Stimulated activated CD4-positive, alpha-beta T cell treated with anti-CD3 and anti-CD28 coated beads, TNF-alpha, amount 100 ng/mL, for 4 hours (primary cell): Measurements from ENCODE around the gene SPRR1A.
"Not testable (repeated sequence)": the region's sequence is repeated elsewhere in the genome, so short reads cannot be mapped to it uniquely, and the experiment has no call there.

Source experiments
- DNase-seq, 3 experiments: peaks; one replicate each; pipeline ENCODE4 v3.0.0-alpha.2; 2020; ENCODE audit warnings: low read depth in 3 of 3

The SPRR1A gene

GRCh38 chr1:152972196-152972886 lies 11.5 kb upstream of the SPRR1A start:
- no peak for DNase-seq

DNA sequence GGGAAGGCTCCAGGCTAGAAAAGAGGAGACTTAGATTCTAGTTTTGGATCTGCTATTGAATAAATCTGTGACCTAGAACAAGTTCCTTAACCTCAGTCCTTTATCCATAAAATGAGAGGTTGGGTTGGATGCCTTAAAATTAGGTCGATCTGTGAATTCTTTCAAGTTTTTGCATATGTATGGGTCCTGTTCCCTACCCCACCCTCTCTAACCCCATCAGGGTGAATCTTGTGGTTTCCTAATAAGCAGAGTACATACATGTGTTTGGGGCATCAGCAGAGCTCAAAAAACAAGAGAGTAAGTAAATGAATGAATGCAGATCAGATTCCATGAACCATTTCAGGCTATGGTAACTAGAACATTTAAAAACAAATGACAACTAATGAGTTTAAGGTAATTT lies 7.2 kb upstream of the SPRR1A start:
- no peak for DNase-seq

GRCh38 chr1:152977614-152978013 lies 6.3 kb upstream of the SPRR1A start:
- no peak for DNase-seq

DNA sequence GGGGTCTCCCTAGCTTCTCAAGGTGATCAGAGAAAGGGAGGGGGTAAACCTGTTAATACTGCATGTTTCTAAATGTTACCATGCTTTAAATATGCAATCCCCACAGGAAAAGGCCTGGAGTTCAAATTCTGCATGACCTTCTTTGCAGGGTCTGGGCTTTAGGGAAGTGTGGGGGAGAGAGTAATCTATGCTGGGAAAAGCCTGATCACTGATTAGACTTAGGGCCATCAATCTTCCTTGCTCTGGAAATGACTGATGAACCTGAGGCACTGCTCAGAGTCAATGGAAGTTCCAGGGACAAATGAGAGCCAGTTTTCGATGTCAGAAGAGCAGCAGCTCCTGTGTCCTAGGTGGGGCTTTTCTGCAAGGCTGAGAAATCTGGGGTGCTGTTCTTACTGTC lies 3.2 kb upstream of the SPRR1A start:
- DNase-seq = no peak

- no peak for DNase-seq
These were observed 2.6 kb upstream of the SPRR1A start for GRCh38 chr1:152981146-152981871.

DNA sequence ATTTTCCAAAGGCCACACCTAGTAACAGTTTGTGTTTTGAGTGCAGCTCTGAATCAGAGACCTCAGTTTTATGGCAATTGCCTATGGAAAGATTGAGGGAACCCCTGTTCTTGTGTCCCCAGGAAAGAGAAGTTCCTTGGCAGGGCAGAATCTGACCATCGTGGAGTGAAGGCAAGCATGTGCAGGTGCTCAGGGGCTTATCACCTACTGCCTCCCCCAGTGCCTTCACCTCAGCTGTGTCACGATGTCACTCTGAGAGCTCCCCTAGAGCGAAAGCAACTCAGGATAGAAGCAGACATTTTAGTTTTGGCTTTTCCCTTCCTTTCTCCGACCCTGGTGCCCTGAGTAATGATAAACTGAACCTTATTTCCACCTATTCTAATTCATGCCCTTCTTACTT lies 1.8 kb upstream of the SPRR1A start:
- DNase-seq = no peak

- no peak for DNase-seq
These were observed 647 bp upstream of the SPRR1A start for GRCh38 chr1:152983234-152983633.

DNA sequence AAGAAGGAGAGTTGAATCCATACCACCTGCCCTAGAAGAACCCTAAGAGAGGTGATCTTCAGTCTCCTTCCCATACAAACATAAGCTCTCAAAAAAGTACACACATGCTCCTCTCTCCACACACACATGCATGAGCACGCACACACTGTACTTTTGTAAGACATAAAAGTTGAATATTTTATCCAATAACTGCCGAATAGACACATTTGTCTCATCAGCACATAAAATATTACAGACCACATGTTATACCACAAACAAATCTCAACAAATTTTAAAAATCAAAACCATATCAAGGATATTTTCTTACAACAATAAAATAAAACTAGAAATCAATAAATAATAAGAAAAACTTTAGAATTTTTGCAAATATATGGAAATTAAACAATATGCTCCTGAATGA lies 2.7 kb downstream of the SPRR1A start:
- DNase-seq = no peak

DNA sequence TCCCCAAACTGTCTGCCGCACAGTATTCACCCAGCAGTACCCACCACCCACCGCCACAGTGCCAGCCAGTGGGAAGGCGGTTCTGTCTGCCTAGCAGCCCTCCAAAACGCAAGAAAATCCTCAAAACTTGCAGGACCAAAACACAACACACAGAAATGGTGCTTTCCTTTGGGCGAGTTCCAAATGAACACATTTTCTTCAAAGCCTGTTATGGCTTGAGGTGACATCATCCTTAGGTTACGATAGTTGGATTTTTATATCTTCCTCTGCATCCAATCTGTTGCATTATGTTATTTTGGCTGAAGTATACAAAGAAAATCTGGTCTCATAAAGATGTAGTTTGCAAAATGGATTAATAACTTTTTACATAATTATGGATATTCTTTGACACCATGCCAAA lies 9.3 kb downstream of the SPRR1A start:
- DNase-seq = no peak

- DNase-seq = no peak
These were observed 12.0 kb downstream of the SPRR1A start for GRCh38 chr1:152995842-152996241.

- DNase-seq = no peak
These were observed 12.9 kb downstream of the SPRR1A start for GRCh38 chr1:152996633-152997400.

DNA sequence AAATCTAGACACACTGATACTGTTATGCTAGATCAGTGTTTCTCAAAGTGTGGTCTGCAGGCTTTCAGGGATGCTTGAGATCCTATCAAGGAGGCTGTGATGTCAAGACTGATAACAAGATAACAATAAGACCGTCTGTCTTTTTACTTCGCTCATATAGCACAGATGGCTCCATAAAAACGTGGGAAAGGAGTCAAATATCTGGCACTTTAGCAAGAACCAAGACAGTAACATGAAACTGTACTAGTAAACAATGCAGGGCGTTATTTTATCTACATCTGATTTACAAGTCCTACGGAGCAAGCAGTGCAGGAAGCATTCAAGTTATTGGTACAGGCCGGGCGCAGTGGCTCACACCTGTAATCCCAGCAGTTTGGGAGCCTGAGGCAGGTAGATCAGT lies 14.0 kb downstream of the SPRR1A start:
- no peak for DNase-seq

DNA sequence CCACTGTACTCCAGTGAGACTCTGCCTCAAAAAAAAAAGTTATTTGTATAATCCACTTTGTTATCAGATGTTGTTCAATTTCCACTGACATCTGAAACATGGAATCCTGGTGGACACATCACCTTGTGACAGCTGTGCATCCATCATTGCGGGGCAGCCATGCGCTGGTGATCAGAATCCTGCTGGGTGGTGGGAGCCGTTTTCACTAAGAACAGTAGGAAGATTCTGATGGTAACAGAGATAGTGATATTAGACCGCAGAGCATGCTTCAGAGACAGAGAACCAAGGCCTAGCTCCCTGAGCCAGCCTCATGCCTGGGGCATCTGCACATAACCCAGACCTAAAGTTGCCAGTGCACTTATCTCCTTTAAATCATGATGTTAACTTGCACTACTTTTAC lies 14.6 kb downstream of the SPRR1A start:
- no peak for DNase-seq

- DNase-seq = no peak
These were observed 15.9 kb downstream of the SPRR1A start for GRCh38 chr1:152999818-153000217.

DNA sequence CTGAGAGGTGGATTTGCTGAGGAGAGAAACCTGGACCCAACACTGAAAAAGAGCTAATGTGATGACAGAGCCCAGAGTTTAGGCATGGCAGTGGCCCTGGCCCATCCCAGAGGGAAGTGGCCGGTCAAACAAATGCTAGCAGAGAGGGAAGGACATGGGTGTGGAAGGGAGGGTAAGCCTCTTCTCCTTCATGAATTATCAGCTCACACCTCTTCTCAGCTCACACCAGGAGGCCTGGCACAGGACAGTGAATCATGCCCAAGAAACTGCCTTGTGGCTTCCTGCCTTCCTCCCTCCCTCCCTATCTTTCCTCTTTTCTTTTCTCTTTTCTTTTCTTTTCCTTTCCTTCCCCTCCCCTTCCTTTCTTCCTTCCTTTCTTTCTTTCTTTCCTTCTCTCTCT lies 16.4 kb downstream of the SPRR1A start:
- DNase-seq = no peak

- no peak for DNase-seq
These were observed 17.5 kb downstream of the SPRR1A start, which contains the start of gene SPRR3 for GRCh38 chr1:153001382-153001781. Gene SPRR3, plus strand, starts transcription at chr1:153001749. Its CDS starts 1,272 bp downstream, at chr1:153003021.

- DNase-seq = not testable (repeated sequence)
These were observed 27.4 kb downstream of the SPRR1A start for GRCh38 chr1:153011235-153011758.

DNA sequence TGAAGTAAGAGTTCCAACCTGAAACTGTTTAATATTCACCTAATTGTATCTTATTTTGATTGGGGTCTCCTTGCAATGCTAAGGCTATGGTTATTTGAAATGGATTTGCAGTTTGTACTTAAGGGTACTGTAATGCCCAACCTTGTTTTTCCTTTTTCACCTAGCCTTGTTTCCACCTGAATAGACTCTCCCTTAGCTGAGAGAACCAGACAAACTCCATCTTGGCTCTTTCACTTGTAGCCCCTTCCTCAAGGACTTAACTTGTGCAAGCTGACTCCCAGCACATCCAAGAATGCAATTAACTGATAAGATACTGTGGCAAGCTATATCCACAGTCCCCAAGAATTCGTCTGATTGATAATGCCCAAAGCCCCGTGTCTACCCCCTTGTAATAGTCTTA lies 37.9 kb downstream of the SPRR1A start:
- not testable (repeated sequence) for DNase-seq

GRCh38 chr1:153022340-153022739 lies 38.5 kb downstream of the SPRR1A start:
- DNase-seq = not testable (repeated sequence)

- no peak for DNase-seq
These were observed 39.2 kb downstream of the SPRR1A start for GRCh38 chr1:153023109-153023508.

GRCh38 chr1:153024413-153024812 lies 40.5 kb downstream of the SPRR1A start:
- no peak for DNase-seq

GRCh38 chr1:153025797-153026196 lies 41.9 kb downstream of the SPRR1A start:
- DNase-seq = no peak
